Measurements from ENCODE around the gene RREB1. TPM values are rescaled to one million over a fixed set of nuclear protein-coding genes. Genes with fewer than 3 reads are reported as not detected.
A peak's percentile ranks its signal among the peaks of the same experiment; 100 is the strongest.

Gene RREB1
- polyA plus RNA-seq, 12 donors: 14.2 to 31.9 (median 19.6) TPM; not detected in 1

GRCh38 chr6:7087491-7087979 lies 20.2 kb upstream of the RREB1 start:
- DNase-seq: no peak

DNA sequence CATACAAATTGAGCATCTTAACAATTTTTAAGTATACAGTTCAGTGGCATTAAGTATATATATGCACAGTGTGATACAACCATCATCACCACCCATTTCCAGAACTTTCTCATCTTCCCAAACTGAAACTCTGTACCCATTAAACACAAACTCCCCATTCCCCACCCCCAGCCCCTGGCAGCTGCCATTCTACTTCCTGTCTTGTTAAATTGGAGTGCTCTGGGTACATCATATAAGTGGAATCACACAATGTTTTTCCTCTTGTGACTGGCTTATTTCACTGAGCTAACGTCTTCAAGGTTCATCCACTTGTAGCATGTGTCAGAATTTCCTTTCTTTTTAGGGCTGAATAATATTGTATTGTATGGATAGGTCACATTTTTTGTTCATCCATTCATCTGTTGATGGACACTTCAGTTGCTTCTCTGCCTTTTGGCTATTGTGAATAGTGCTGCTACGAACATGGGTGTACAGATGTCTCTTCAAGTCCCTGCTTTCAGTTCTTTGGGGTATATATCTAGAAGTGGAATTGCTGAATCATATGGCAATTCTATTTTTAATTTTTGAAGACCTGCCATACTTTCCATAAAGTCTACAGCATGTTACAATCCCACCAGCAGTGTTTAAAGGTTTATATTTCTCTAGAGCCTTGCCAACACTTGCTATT lies 19.6 kb upstream of the RREB1 start:
- no peak for DNase-seq

DNA sequence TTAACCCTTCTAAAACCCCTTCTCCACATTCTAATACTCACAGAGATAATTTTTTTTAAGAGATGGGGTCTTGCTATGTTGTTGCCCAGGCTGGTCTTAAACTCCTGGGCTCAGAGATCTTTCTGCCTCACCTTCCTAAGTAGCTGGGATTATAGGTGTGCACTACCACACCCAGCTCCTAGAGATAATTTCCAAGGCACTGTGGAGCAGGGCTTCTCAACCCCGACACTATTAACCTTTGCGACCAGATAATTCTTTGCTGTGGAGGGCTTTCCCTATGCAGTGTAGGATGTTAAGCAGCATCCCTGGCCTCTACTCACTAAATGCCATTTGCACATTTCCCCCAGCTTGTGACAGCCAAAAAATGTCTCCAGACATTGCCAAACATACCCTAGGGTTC lies 8.8 kb upstream of the RREB1 start:
- DNase-seq: no peak

GRCh38 chr6:7100072-7100752 lies 7.5 kb upstream of the RREB1 start:
- DNase-seq: no peak

- no peak for DNase-seq
These were observed 7.0 kb upstream of the RREB1 start for GRCh38 chr6:7100753-7101081.

DNA sequence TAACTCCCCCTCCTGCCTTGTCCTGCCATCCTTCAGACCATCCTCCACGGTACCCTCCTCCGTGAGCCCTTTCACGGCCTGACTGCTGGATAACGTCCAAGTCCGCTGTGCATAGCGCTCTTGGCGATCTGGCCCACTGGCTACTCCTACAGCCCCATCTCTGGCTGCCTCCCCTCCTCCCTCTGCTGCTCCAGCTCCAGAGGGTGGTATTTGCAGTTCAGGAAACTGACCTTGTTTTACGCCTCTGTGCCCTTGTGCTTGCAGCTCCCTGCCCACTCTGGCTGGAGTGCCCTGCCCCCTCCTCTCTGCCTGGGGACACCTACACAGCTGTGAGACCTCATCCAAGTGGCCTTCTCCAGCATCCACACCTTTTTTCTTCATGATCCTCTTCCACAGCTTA lies 6.5 kb upstream of the RREB1 start:
- no peak for DNase-seq

- no peak for DNase-seq
These were observed 3.0 kb upstream of the RREB1 start for GRCh38 chr6:7104752-7105151.

GRCh38 chr6:7106215-7106751 lies 1.5 kb upstream of the RREB1 start:
- DNase-seq: no peak

DNA sequence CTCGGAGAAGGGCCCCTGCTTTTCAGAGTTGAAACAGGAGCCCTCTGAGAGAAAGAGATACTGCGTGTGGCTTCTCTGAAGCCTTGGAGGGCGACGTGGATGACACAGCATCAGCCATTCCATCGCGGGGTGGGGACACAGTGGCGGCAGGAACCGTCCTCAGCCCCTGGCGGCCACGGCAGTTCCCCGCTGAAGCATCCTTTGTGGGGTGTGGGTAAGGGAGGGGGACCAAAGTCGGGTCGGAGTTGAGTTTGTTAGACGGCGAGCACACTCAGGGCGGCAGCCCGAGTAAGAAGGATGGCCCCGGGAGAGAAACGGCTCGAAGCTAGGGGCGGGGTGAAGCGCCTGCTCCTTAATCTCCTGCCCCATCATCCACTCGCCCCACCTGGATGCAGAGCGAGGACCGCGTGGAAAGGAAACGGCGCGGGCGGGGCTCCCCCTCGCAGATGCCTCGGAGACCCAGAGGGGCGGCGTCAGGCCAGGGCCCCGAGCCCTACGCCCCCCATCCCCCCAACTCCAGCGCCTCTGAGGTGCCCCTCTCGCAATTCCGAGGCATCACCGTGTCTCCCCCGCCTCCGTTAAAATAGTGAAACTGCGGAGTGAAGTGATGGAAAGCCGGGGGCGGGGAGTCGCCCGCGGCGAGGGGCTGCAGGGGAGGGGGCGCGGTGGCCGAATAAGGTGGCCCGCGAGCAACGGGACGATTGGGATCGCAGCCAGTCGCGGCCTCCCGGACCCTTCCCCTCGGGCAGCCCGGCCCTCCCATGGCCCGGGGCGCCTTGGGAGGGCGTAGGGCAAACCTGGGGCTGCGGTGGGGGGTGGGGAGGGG lies 796 bp upstream of the RREB1 start:
- DNase-seq: no peak

DNA sequence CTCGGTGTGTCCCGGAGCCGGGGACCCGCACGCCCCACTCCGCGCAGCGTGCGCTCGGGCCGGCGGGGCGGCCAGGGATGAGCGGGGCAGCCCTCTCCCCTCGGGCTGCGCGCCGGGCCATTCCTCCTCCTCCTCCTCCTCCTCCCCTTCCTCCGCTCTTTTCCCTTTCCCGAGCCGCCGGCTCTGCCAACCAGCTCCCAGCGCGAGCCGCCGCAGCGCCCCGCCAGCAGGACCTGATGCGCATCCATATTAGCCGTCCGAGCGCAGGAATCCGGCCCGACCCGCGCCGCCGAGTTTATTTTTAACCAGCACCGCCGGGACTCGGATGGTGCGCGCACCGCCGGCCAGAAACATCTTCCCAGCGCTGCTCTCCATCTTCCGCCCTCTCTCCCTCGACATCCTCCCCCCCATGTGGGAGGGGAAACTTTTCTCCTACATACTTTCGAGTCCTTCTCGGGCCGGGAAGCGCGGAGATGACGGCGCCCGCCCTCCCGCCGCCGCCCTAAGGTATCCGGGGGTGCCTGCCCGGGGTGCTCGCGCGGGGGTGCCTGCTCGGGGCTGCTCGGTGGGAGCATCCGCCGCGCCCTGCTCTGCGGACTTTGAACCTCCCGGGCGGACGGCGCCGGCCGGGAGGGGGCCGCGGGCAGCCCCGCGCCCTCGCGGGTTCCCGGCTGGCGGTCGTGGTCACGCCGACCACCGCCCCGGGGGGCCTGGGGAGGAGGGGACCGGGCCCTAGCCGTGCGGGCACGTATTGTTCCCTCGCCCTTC lies 619 bp downstream of the RREB1 start:
- DNase-seq: peak; percentile 60

DNA sequence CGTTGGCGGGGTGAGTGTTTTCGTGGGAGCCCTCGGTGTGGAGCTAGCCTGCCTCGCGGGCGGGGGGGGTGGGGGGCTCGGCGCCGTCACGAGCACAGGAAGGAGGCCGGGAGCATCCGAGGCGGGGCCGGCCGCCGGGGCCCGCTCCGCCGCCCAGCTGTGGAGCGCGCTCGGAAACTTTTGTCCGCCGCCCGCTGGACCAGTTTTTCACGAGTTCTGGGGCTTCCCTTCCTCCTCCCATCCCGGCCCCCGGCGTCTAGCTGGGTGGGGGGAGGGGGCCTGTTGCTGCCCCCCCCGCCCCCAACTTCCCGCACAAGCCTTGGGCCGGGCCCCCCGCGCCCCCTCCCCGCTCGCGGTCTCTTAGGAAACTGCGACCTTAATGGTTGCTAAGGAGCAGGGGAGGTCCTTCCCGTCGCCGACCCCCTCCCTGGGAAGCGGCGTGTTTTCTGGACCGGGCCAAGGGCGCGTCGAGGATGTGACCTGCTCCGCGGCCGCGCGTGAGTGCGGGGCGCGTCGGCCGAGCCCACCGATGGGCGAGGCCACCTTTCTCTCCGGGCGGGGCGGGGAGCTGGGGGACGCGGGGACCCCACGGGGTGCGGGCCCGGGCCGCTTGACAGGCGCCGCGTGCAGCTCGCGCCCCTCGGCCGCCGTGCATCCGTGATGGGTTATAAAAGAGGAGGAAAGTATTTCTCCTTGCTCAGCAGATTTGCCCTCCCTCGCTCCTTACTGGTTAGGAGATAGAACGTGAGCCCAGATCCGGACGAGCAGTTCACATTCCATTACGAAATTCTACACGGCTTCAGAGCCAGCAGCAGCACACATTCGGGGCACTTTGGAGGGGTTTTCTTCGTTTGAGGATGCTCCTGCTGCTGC lies 1.4 kb downstream of the RREB1 start:
- DNase-seq: peak; percentile 57

GRCh38 chr6:7110092-7110792 lies 2.5 kb downstream of the RREB1 start:
- DNase-seq: no peak

- DNase-seq: no peak
These were observed 3.4 kb downstream of the RREB1 start for GRCh38 chr6:7111095-7111690.

- DNase-seq: no peak
These were observed 4.4 kb downstream of the RREB1 start for GRCh38 chr6:7112171-7112570.

- DNase-seq: no peak
These were observed 5.1 kb downstream of the RREB1 start for GRCh38 chr6:7112741-7113313.

DNA sequence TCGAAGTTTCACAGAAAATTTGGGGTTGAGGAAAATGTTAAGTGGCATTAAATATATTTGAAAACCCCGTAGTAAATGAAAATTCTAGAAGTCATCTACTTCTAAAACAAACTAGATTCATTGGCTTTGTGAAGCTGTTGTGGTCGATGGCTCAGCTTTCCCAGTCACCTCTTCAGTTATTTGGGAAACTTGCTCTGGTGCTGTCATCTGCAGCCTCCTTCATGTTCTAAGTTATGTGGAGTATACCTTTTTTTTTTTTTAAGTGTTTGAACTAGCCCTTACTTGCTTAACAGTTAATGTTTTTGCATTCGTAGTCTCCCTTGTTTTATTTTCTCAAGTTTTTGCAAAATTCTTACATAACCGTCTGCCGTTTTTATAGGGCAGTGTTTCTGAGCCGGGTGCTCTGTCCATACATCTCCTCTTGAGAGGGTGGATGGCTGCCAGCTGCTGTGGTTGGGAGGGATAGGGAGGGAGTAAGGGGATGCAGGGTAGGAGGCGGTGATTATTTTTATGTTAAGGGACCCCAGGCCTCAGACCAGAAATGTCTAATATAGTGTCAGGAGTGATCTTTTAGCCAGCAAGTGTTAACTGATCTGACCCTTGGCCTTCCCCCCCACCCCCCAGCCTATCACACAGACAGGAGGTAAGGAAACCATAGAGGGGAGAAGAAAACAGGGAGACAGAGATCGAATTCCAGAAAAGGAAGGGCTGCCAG lies 7.1 kb downstream of the RREB1 start:
- no peak for DNase-seq

- DNase-seq: peak; percentile 27
These were observed 7.9 kb downstream of the RREB1 start for GRCh38 chr6:7115543-7116231.

- DNase-seq: no peak
These were observed 11.6 kb downstream of the RREB1 start for GRCh38 chr6:7119272-7119801.

Measured in muscle of arm (tissue), 12 donors.